ENCODE results near the gene MLF1.

MLF1 gene

GRCh38 chr3:158574646-158575045 lies 3.7 kb downstream of the MLF1 start:
- DNase-seq (ENCODE audit: low read depth, low spot score) = no peak

- no peak for DNase-seq (ENCODE audit: low read depth, low spot score)
These were observed 19.2 kb downstream of the MLF1 start for GRCh38 chr3:158590223-158590622.

GRCh38 chr3:158600787-158601186 lies 29.8 kb downstream of the MLF1 start:
- DNase-seq (ENCODE audit: low read depth, low spot score) = no peak

- DNase-seq (ENCODE audit: low read depth, low spot score) = no peak
These were observed 31.2 kb downstream of the MLF1 start for GRCh38 chr3:158602227-158602626.

- DNase-seq (ENCODE audit: low read depth, low spot score) = no peak
These were observed 47.2 kb downstream of the MLF1 start for GRCh38 chr3:158617982-158618875.

- DNase-seq (ENCODE audit: low read depth, low spot score) = no peak
These were observed 54.9 kb downstream of the MLF1 start for GRCh38 chr3:158625881-158626280.

GRCh38 chr3:158631981-158632380 lies 61.0 kb downstream of the MLF1 start:
- no peak for DNase-seq (ENCODE audit: low read depth, low spot score)

GRCh38 chr3:158640646-158641045 lies 69.7 kb downstream of the MLF1 start:
- no peak for DNase-seq (ENCODE audit: low read depth, low spot score)

GRCh38 chr3:158642005-158642404 lies 71.0 kb downstream of the MLF1 start:
- no peak for DNase-seq (ENCODE audit: low read depth, low spot score)

GRCh38 chr3:158642474-158643210 lies 71.6 kb downstream of the MLF1 start:
- DNase-seq (ENCODE audit: low read depth, low spot score) = no peak

GRCh38 chr3:158644345-158644908 lies 73.4 kb downstream of the MLF1 start, which contains the start of gene GFM1:
Gene GFM1, plus strand, starts transcription at chr3:158644527. Its CDS starts 108 bp downstream, at chr3:158644635.
- DNase-seq (ENCODE audit: low read depth, low spot score) = peak; percentile 79

- no peak for DNase-seq (ENCODE audit: low read depth, low spot score)
These were observed 78.8 kb downstream of the MLF1 start for GRCh38 chr3:158649791-158650190.

GRCh38 chr3:158651192-158651591 lies 80.2 kb downstream of the MLF1 start:
- DNase-seq (ENCODE audit: low read depth, low spot score) = no peak

GRCh38 chr3:158652463-158652862 lies 81.5 kb downstream of the MLF1 start:
- no peak for DNase-seq (ENCODE audit: low read depth, low spot score)

Measured in activated CD4-positive, CD25-positive, alpha-beta regulatory T cell treated with anti-CD3 and anti-CD28 coated beads, Interleukin-2, amount 50 U/mL, for 16 hours (primary cell).